GM19324 (cell line): ENCODE data around the gene UBE3D.
"Not testable (repeated sequence)": the region's sequence is repeated elsewhere in the genome, so short reads cannot be mapped to it uniquely, and the experiment has no call there.

Experiments used
- ATAC-seq: cut with Tn5 transposase; IDR thresholded peaks from one replicate; pipeline ENCODE4 v1.9.1; 2021; ENCODE audit warnings: mild to moderate bottlenecking, moderate library complexity; ENCODE audit not compliant: unreplicated experiment, low FRiP score

The UBE3D gene

GRCh38 chr6:83057705-83058321 is 7.8 kb downstream of the UBE3D start:
- peak; percentile 79 for ATAC-seq

- ATAC-seq: no peak
Measured at GRCh38 chr6:83055366-83055964, 10.2 kb downstream of the UBE3D start.

GRCh38 chr6:83053678-83054077 is 12.0 kb downstream of the UBE3D start:
- no peak for ATAC-seq

- no peak for ATAC-seq
Measured at GRCh38 chr6:83051377-83052172, 14.1 kb downstream of the UBE3D start.

GRCh38 chr6:83047065-83047754 is 18.4 kb downstream of the UBE3D start:
- ATAC-seq: no peak

GRCh38 chr6:83044091-83044768 is 21.4 kb downstream of the UBE3D start:
- no peak for ATAC-seq

- ATAC-seq: no peak
Measured at GRCh38 chr6:83042467-83043053, 23.1 kb downstream of the UBE3D start.

- ATAC-seq: no peak
Measured at GRCh38 chr6:83038246-83038645, 27.4 kb downstream of the UBE3D start.

GRCh38 chr6:83031689-83032088 is 34.0 kb downstream of the UBE3D start:
- ATAC-seq: no peak

- no peak for ATAC-seq
Measured at GRCh38 chr6:83019741-83020140, 45.9 kb downstream of the UBE3D start.

- not testable (repeated sequence) for ATAC-seq
Measured at GRCh38 chr6:83011131-83011530, 54.5 kb downstream of the UBE3D start.

- ATAC-seq: no peak
Measured at GRCh38 chr6:83008626-83009025, 57.0 kb downstream of the UBE3D start.

- no peak for ATAC-seq
Measured at GRCh38 chr6:83006270-83006905, 59.3 kb downstream of the UBE3D start.

GRCh38 chr6:82996156-82996555 is 69.5 kb downstream of the UBE3D start:
- no peak for ATAC-seq

- ATAC-seq: no peak
Measured at GRCh38 chr6:82995066-82995465, 70.6 kb downstream of the UBE3D start.

GRCh38 chr6:82989736-82990290 is 75.8 kb downstream of the UBE3D start:
- ATAC-seq: no peak

GRCh38 chr6:82988930-82989351 is 76.7 kb downstream of the UBE3D start:
- ATAC-seq: no peak

- no peak for ATAC-seq
Measured at GRCh38 chr6:82987951-82988350, 77.7 kb downstream of the UBE3D start.

GRCh38 chr6:82987416-82987815 is 78.2 kb downstream of the UBE3D start:
- ATAC-seq: no peak
